Liver (tissue), 3 donors: ENCODE data around the gene MT1F.

Source experiments
- ATF3 ChIP-seq: IDR thresholded peaks from 2 replicates; pipeline ENCODE4 v1.6.1; 2016; ENCODE audit warnings: antibody characterized with exemption
- CTCF ChIP-seq: fragments of 150-350 bp; IDR thresholded peaks from 2 replicates; pipeline ENCODE4 v1.5.1; 2017; ENCODE audit warnings: improper control_type of control experiment, low read depth, low read length; ENCODE audit not compliant: missing input control
- JUND ChIP-seq, 2 donors: IDR thresholded peaks; 2 replicates each; pipeline ENCODE4 v1.6.1; 2016; ENCODE audit warnings: antibody characterized with exemption in 2 of 2
- MAX ChIP-seq: IDR thresholded peaks from 2 replicates; pipeline ENCODE4 v1.6.1; 2016; ENCODE audit warnings: antibody characterized with exemption
- RAD21 ChIP-seq, 2 donors: IDR thresholded peaks; 2 replicates each; pipeline ENCODE4 v1.6.1; 2016; ENCODE audit warnings: antibody characterized with exemption in 2 of 2, mild to moderate bottlenecking in 2 of 2
- SP1 ChIP-seq: IDR thresholded peaks from 2 replicates; pipeline ENCODE4 v1.6.1; 2018; ENCODE audit warnings: antibody characterized with exemption, mild to moderate bottlenecking
- TF ChIP-seq, protein P1 (sequence below): IDR thresholded peaks from 2 replicates; pipeline ENCODE4 v1.6.1; 2016; ENCODE audit warnings: antibody characterized with exemption, mild to moderate bottlenecking
- donor health status: healthy.
- donor health status: healthy.

GRCh38 chr16:56610017-56610608 lies 47.6 kb upstream of the MT1F start:
- TF ChIP-seq CTCF, result no peak
- no peak for TF ChIP-seq MAX
- no peak for TF ChIP-seq RAD21 (IDR thresholded peaks at IDR 0.05)
- peak; percentile 22 to 57 for TF ChIP-seq JUND (IDR thresholded peaks at IDR 0.05)
- TF ChIP-seq, protein P1, sequence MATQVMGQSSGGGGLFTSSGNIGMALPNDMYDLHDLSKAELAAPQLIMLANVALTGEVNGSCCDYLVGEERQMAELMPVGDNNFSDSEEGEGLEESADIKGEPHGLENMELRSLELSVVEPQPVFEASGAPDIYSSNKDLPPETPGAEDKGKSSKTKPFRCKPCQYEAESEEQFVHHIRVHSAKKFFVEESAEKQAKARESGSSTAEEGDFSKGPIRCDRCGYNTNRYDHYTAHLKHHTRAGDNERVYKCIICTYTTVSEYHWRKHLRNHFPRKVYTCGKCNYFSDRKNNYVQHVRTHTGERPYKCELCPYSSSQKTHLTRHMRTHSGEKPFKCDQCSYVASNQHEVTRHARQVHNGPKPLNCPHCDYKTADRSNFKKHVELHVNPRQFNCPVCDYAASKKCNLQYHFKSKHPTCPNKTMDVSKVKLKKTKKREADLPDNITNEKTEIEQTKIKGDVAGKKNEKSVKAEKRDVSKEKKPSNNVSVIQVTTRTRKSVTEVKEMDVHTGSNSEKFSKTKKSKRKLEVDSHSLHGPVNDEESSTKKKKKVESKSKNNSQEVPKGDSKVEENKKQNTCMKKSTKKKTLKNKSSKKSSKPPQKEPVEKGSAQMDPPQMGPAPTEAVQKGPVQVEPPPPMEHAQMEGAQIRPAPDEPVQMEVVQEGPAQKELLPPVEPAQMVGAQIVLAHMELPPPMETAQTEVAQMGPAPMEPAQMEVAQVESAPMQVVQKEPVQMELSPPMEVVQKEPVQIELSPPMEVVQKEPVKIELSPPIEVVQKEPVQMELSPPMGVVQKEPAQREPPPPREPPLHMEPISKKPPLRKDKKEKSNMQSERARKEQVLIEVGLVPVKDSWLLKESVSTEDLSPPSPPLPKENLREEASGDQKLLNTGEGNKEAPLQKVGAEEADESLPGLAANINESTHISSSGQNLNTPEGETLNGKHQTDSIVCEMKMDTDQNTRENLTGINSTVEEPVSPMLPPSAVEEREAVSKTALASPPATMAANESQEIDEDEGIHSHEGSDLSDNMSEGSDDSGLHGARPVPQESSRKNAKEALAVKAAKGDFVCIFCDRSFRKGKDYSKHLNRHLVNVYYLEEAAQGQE, result no peak
- TF ChIP-seq ATF3, result no peak
- no peak for TF ChIP-seq SP1
